NCI-H526 (cell line): ENCODE results near the gene TFAM.
"Not testable (repeated sequence)": the region's sequence is repeated elsewhere in the genome, so short reads cannot be mapped to it uniquely, and the experiment has no call there.

Experiments
- DNase-seq, 2 experiments: peaks; one replicate each; lab custom pipeline; 2025; lab: John Stamatoyannopoulos, UW

The TFAM gene

DNA sequence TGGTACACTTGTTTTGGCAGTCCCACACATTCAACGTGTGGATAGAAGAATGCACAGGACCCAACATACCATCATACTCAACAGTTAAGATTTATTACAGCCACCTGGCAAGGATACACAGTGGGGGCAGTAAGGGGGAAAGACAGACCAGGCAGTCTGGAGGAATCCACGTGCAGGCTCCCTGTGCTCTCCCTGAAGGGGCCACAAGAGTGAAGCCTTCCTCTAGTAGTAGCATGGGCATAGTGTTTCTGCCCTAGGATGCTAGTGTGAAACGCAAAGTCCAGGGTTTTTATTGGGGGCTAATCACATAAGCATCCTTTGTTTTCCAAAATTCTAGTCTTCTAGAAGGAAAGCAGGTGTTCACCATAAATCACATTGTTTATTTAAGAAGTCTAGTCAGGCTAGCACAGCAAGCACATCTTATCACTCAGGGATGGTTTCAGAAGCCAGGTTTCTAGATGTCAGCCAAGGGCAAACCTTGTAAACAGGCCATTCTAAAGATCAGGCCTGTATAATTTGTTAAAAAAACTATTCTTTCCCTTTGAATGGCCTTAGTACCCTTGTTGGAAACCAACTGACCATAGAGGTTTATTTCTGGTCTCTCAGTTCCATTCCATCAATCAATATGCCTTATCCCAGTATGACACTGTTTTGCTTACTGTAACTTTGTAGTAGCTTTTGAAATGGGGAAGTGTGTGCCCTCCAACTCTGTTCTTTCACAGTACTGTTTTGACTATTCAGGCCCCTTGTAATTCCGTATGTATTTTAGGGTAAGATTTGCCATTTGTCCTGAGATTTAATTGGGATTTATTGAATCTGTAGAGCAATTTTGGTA lies 12.4 kb upstream of the TFAM start:
- DNase-seq: no peak

GRCh38 chr10:58373442-58373827 lies 11.8 kb upstream of the TFAM start:
- no peak for DNase-seq

GRCh38 chr10:58382489-58382995 lies 2.7 kb upstream of the TFAM start:
- no peak for DNase-seq

DNA sequence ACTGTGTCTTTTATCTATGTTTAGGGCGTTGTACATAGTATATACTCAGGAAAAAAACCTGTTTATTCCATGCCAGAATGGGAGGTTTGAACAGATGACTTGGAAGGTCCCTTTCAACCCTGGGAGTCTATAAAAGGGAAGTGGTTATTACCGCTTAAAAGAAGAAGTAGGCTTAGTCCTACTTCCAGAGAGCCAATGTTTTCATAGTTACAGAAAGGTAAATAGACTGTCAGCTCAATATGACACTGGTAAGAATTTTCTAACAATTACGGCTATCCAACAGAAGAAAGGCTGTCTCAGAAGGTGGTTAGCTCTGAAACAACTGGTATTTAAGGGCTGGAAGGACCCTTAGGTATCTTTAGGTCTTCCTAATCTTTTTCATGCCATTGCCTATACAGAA lies 1.1 kb upstream of the TFAM start:
- no peak for DNase-seq

GRCh38 chr10:58384544-58384998 lies 639 bp upstream of the TFAM start:
- peak in 1 of 2 experiments; percentile 50 for DNase-seq

- peak in 1 of 2 experiments; percentile 27 for DNase-seq
These were observed 538 bp downstream of the TFAM start for GRCh38 chr10:58385784-58386112.

DNA sequence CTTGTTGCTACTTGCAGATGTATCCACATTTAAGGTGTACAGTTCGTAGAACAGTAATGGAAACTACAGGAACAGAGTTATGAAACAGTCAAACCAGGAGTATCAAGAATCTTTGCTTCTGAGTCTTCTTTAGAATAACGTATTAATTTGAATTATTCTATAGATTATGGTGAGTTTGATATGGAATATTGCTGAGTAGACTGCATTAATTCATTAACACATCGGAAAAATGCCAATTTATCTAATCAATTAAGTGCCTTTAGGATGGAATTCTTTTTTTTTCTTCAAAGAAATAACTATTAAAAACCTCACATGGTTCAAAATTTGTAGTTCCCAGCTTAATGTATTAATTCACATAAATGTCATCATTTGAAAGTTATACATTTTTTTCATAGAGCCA lies 3.8 kb downstream of the TFAM start:
- no peak for DNase-seq

- DNase-seq: no peak
These were observed 8.1 kb downstream of the TFAM start for GRCh38 chr10:58393317-58393716.

- DNase-seq: no peak
These were observed 9.3 kb downstream of the TFAM start for GRCh38 chr10:58394471-58394870.

GRCh38 chr10:58396057-58396456 lies 10.8 kb downstream of the TFAM start:
- DNase-seq: no peak

GRCh38 chr10:58397830-58398229 lies 12.6 kb downstream of the TFAM start:
- DNase-seq: no peak

DNA sequence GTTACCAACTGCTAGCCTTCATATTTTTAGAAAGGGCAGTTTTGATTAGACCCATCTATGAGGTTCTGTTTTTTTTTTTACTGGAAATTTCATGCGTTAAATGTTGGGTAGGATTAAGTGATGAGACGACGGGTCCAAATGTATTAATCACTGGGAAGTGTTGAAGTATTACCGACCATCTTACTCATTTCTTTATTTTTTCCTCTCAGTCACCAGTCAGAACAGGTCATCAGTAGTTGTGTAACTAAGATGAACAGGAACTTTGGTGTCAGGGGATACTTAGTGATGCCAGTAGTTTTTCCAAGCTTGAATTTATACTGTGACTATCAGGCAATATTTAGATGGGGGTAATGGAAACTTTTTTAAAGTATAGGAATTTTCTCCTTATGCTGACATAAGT lies 14.2 kb downstream of the TFAM start:
- DNase-seq: no peak

GRCh38 chr10:58400609-58401008 lies 15.4 kb downstream of the TFAM start:
- no peak for DNase-seq

DNA sequence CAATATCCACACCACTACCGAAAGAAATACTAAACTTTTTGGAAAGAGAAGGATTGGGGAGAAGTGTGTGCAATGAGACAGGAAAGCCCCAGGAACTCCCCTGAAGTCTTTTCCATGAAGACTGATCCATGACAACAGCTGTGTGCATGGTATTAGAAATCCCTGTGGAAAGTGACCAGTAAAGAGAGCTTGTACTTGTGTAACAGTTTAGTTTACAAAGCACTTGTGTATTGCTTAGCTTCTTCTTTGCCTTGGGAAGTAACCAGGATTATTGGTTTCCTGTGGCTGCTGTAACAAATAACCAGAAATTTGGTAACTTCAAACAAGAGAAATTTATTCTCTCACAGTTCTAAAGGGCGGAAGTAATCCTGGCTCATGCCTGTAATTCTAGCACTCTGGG lies 18.8 kb downstream of the TFAM start:
- DNase-seq: no peak

GRCh38 chr10:58409956-58410610 lies 24.9 kb downstream of the TFAM start:
- no peak for DNase-seq

DNA sequence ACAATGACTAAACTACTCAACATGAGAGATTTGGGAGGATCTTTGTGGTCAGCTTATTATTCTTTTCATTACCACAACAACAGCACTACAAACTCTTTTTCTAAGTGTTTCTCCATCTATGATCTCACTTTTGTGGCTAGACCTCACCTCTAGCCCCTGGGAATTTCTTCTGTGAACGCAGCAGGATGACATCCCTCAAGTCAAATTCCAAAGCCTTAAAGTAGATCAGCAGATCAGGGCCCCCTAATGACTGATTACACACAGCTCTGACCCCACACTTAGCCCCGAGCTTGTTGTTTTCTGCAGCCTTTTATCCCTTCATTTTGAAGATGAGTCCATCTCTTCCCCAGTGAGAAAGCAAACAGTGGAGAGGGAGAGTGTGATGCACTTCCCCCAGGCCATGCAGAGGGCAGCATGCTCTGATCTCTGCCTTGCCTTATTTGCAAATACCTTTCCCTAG lies 27.3 kb downstream of the TFAM start:
- DNase-seq: no peak

DNA sequence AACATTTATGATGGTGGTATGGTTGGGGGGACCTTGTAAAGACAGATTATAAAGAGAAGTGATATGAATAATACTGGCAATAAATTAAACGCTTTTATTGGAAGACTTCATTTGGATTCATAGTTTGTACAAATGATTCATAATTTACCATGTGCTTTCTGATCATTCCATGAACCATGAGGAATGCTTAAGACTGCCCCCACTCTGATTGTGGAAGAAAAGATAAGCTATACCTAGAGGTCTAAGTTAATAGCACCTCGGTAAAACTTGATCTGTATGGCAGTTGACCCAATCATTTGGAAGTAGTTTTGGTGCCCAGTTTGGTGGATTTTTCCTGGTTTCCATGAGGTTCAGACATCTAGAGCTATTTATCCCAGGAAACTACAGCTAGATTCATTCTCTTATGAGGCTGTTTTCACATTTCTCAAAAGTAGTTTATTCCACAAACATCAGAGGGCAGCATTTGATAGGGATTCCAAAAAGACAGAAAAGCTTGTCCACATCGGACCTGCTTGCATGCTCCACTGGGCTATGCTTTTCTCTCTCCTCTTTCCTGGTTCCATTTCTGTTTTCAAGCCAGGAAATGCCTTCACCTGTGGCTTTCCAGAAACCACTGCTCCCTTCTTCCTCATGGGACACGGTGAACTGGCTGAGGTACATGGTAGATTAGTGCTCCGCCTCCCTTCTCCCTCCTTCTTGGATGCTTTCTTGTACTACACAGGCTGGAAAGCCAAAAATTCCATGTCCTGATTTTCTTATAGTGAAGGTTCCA lies 29.2 kb downstream of the TFAM start:
- peak in 1 of 2 experiments; percentile 3 for DNase-seq

DNA sequence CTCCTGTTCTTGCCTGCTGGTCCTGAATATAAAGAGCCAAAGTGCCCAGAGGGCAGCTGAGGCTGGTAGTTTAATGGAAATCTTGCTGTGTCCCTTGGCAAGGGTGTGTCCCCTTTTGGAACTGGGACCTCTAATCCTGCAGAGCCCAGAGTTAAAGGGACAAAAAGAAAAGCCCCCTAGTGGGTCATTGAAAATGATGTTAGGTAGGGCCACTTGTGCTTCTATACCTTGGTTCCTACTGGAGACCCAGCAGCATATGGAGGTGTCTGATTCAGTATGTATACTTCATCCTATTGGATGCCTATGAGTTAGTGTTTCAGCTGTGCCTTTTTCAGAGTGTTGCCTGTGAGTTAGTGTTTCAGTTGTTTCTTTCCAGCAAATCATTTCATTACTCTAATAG lies 30.5 kb downstream of the TFAM start:
- no peak for DNase-seq

DNA sequence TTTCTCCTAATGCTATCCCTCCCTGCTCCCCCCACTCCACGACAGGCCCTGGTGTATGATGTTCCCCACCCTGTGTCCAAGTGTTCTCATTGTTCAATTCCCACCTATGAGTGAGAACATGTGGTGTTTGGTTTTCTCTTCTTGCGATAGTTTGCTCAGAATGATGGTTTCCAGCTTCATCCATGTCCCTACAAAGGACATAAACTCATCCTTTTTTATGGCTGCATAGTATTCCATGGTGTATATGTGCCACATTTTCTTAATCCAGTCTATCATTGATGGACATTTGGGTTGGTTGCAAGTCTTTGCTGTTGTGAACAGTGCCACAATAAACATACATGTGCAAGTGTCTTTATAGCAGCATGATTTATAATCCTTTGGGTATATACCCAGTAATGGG lies 32.7 kb downstream of the TFAM start:
- DNase-seq: not testable (repeated sequence)

GRCh38 chr10:58424176-58424575 lies 39.0 kb downstream of the TFAM start:
- no peak for DNase-seq

DNA sequence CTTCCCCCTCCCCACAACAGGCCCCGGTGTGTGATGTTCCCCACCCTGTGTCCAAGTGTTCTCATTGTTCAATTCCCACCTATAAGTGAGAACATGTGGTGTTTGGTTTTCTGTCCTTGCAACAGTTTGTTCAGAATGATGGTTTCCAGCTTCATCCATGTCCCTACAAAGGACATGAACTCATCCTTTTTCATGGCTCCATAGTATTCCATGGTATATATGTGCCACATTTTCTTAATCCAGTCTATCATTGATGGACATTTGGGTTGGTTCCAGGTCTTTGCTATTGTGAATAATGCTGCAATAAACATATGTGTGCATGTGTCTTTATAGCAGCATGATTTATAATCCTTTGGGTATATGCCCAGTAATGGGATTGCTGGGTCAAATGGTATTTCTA lies 43.2 kb downstream of the TFAM start:
- DNase-seq: not testable (repeated sequence)

GRCh38 chr10:58431903-58432302 lies 46.7 kb downstream of the TFAM start:
- no peak for DNase-seq

GRCh38 chr10:58433066-58433465 lies 47.9 kb downstream of the TFAM start:
- DNase-seq: no peak
